Activated CD8-positive, alpha-beta memory T cell treated with anti-CD3 and anti-CD28 coated beads, Interleukin-2, amount 10 ng/mL, durations not matched to agents 7 days and 5 days (primary cell): ENCODE measurements around the gene TMOD4. TPM values are rescaled to one million over a fixed set of nuclear protein-coding genes. Genes with fewer than 3 reads are reported as not detected.
"Not testable (repeated sequence)": the region's sequence is repeated elsewhere in the genome, so short reads cannot be mapped to it uniquely, and the experiment has no call there.

Source experiments
- ATAC-seq: fragments of 150-1000 bp; cut with Tn5 transposase; one replicate; pipeline ENCODE4 v1.10.0; 2021; ENCODE audit warnings: moderate library complexity
- CTCF ChIA-PET: fragments of 350-600 bp; sonication (Branson Sonifier 250); formaldehyde crosslinking; loops from one replicate; lab custom pipeline; 2021; ENCODE audit warnings: antibody characterized with exemption; lab: Charles Lee
- DNase-seq: peaks from one replicate; pipeline ENCODE4 v3.0.0-alpha.2; 2020
- H3K27ac Mint-ChIP-seq: one replicate; pipeline ENCODE4 v1.8.0; 2021; ENCODE audit warnings: mild to moderate bottlenecking, mixed read lengths
- H3K27me3 Mint-ChIP-seq: one replicate; pipeline ENCODE4 v1.8.0; 2021; ENCODE audit warnings: mixed read lengths
- H3K36me3 Mint-ChIP-seq: one replicate; pipeline ENCODE4 v1.8.0; 2021; ENCODE audit warnings: mild to moderate bottlenecking, mixed read lengths
- H3K4me1 Mint-ChIP-seq: one replicate; pipeline ENCODE4 v1.8.0; 2021; ENCODE audit warnings: mixed read lengths
- H3K4me3 Mint-ChIP-seq: one replicate; pipeline ENCODE4 v1.8.0; 2021; ENCODE audit warnings: mild to moderate bottlenecking, moderate library complexity, mixed read lengths
- H3K9me3 Mint-ChIP-seq: one replicate; pipeline ENCODE4 v1.8.0; 2022; ENCODE audit warnings: low read depth, mixed read lengths
- total RNA-seq, 2 experiments: library from RNA; stranded (reverse); gene quantifications; one replicate each; pipeline ENCODE4 v1.2.3, GENCODE V29; 2021

TMOD4 gene
- 1 to 10 TPM; 2.9 to 3.6 TPM for total RNA-seq

GRCh38 chr1:151175863-151176262, at the start of gene TMOD4:
Gene TMOD4 (minus strand): TSS chr1:151175981. CDS start chr1:151174875, 1,106 bp downstream.
- Mint-ChIP-seq H3K9me3 (no peaks in the 10 kb centered on the region), H3K27me3 (no peaks in the 10 kb centered on the region), H3K27ac (no peak within 1 kb of the TSS), H3K4me1 (no peaks in the 10 kb centered on the region), H3K36me3 (peaks cover 32% of the 10 kb centered on the region), H3K4me3 (no peak within 1 kb of the TSS)
- CTCF ChIA-PET = interaction anchor here (1.0 to 1.7 kb wide), 3 partner anchors 9 to 76 kb away, joined by 3 to 4 read pairs (median 4); partner anchors contain the start of gene TNFAIP8L2
- ATAC-seq (peak; percentile 49), DNase-seq (no peak)

GRCh38 chr1:151222130-151222529, 46.3 kb upstream of the TMOD4 start:
- ATAC-seq (no peak), DNase-seq (no peak)
- no peak overlapping the region for H3K4me3 Mint-ChIP-seq
- H3K4me1 Mint-ChIP-seq = peaks cover 4% of the 10 kb centered on the region
- no peaks in the 10 kb centered on the region for H3K27me3 Mint-ChIP-seq
- no peaks in the 10 kb centered on the region for H3K9me3 Mint-ChIP-seq
- no peak overlapping the region for H3K27ac Mint-ChIP-seq
- CTCF ChIA-PET = interaction anchor here (0.6 kb wide), 2 partner anchors 14 to 25 kb away, joined by 3 to 4 read pairs; no protein-coding TSS in a partner anchor
- H3K36me3 Mint-ChIP-seq = peaks cover 20% of the 10 kb centered on the region

- Mint-ChIP-seq H3K9me3 (no peaks in the 10 kb centered on the region), H3K27ac (no peak overlapping the region), H3K4me3 (no peak overlapping the region), H3K4me1 (peaks cover 4% of the 10 kb centered on the region), H3K36me3 (peaks cover 18% of the 10 kb centered on the region), H3K27me3 (no peaks in the 10 kb centered on the region)
- CTCF ChIA-PET = interaction anchor here (0.6 kb wide), 1 partner anchor 25 kb away, joined by 4 read pairs; no protein-coding TSS in a partner anchor
- DNase-seq (no peak), ATAC-seq (no peak)
Measured at GRCh38 chr1:151221616-151222015, 45.8 kb upstream of the TMOD4 start.

- Mint-ChIP-seq H3K9me3 (no peaks in the 10 kb centered on the region), H3K4me3 (no peak overlapping the region), H3K27me3 (no peaks in the 10 kb centered on the region), H3K4me1 (peaks cover 34% of the 10 kb centered on the region), H3K36me3 (peaks cover 30% of the 10 kb centered on the region), H3K27ac (no peak overlapping the region)
- DNase-seq (no peak), ATAC-seq (no peak)
- CTCF ChIA-PET = no interaction called here
Measured at GRCh38 chr1:151213560-151213959, 37.8 kb upstream of the TMOD4 start.

- H3K27me3 Mint-ChIP-seq = no peaks in the 10 kb centered on the region
- no peak for DNase-seq
Measured at GRCh38 chr1:151211972-151212705, 36.4 kb upstream of the TMOD4 start.

GRCh38 chr1:151210830-151211229, 35.0 kb upstream of the TMOD4 start:
- no peak overlapping the region for H3K27ac Mint-ChIP-seq
- no peak for DNase-seq
- H3K36me3 Mint-ChIP-seq = peaks cover 39% of the 10 kb centered on the region
- H3K4me1 Mint-ChIP-seq = peaks cover 31% of the 10 kb centered on the region
- CTCF ChIA-PET = no interaction called here
- H3K4me3 Mint-ChIP-seq = no peak overlapping the region
- no peaks in the 10 kb centered on the region for H3K27me3 Mint-ChIP-seq
- H3K9me3 Mint-ChIP-seq = no peaks in the 10 kb centered on the region
- no peak for ATAC-seq

More at GRCh38 chr1:151211972-151212705, 36.4 kb upstream of the TMOD4 start:
- Mint-ChIP-seq H3K4me1 (peaks cover 33% of the 10 kb centered on the region), H3K9me3 (no peaks in the 10 kb centered on the region), H3K27ac (peak overlapping the region; percentile 16), H3K36me3 (peaks cover 34% of the 10 kb centered on the region), H3K4me3 (no peak overlapping the region)
- no peak for ATAC-seq
- CTCF ChIA-PET = interaction anchor here (0.8 to 1.9 kb wide), 2 partner anchors 40 to 112 kb away, joined by 4 to 5 read pairs; no protein-coding TSS in a partner anchor

- not testable (repeated sequence) for H3K4me3 Mint-ChIP-seq, H3K27ac Mint-ChIP-seq
- peaks cover 29% of the 10 kb centered on the region for H3K4me1 Mint-ChIP-seq
Measured at GRCh38 chr1:151205381-151205965, 29.7 kb upstream of the TMOD4 start.

GRCh38 chr1:151199873-151200581, 24.2 kb upstream of the TMOD4 start:
- peak overlapping the region; percentile 97 for H3K27ac Mint-ChIP-seq
- CTCF ChIA-PET = interaction anchor here (1.0 to 2.5 kb wide), 4 partner anchors 10 to 52 kb away, joined by 3 to 9 read pairs (median 4); partner anchors contain the start of gene VPS72
- no peaks in the 10 kb centered on the region for H3K27me3 Mint-ChIP-seq
- ATAC-seq = no peak
- H3K4me3 Mint-ChIP-seq = peak overlapping the region; percentile 91
- peaks cover 26% of the 10 kb centered on the region for H3K36me3 Mint-ChIP-seq
- DNase-seq = no peak
- H3K9me3 Mint-ChIP-seq = no peaks in the 10 kb centered on the region
- H3K4me1 Mint-ChIP-seq = peaks cover 47% of the 10 kb centered on the region

More at GRCh38 chr1:151205381-151205965, 29.7 kb upstream of the TMOD4 start:
- CTCF ChIA-PET, DNase-seq, ATAC-seq, H3K27me3 Mint-ChIP-seq, H3K9me3 Mint-ChIP-seq: not testable (repeated sequence)
- peaks cover 39% of the 10 kb centered on the region for H3K36me3 Mint-ChIP-seq

- H3K27me3 Mint-ChIP-seq = peaks cover 4% of the 10 kb centered on the region
- H3K27ac Mint-ChIP-seq = peak within 1 kb of the TSS; percentile 97
- peaks cover 43% of the 10 kb centered on the region for H3K4me1 Mint-ChIP-seq
- H3K36me3 Mint-ChIP-seq = peaks cover 24% of the 10 kb centered on the region
- ATAC-seq (peak; percentile 98), DNase-seq (peak; percentile 99)
- CTCF ChIA-PET = interaction anchor here (1.0 to 1.8 kb wide), 5 partner anchors 9 to 143 kb away, joined by 3 to 12 read pairs (median 4); partner anchors contain the start of gene VPS72
- H3K9me3 Mint-ChIP-seq = no peaks in the 10 kb centered on the region
- H3K4me3 Mint-ChIP-seq = peak within 1 kb of the TSS; percentile 91
Measured at GRCh38 chr1:151198254-151199127, 22.7 kb upstream of the TMOD4 start, which contains the start of gene PIP5K1A. Gene PIP5K1A (plus strand): TSS chr1:151198552. CDS start chr1:151198997, 445 bp downstream.

GRCh38 chr1:151197863-151198253, 22.1 kb upstream of the TMOD4 start:
- H3K4me3 Mint-ChIP-seq = peak overlapping the region; percentile 91
- peaks cover 40% of the 10 kb centered on the region for H3K4me1 Mint-ChIP-seq
- H3K36me3 Mint-ChIP-seq = peaks cover 22% of the 10 kb centered on the region
- no peaks in the 10 kb centered on the region for H3K9me3 Mint-ChIP-seq
- H3K27me3 Mint-ChIP-seq = peaks cover 4% of the 10 kb centered on the region
- peak overlapping the region; percentile 97 for H3K27ac Mint-ChIP-seq
- DNase-seq (no peak), ATAC-seq (no peak)
- CTCF ChIA-PET = interaction anchor here (1.4 to 1.8 kb wide), 3 partner anchors 8 to 140 kb away, joined by 3 to 6 read pairs (median 4); partner anchors contain the start of gene VPS72

GRCh38 chr1:151196292-151196800, 20.6 kb upstream of the TMOD4 start:
- DNase-seq (peak; percentile 73), ATAC-seq (no peak)
- Mint-ChIP-seq H3K27ac (peak overlapping the region; percentile 49), H3K36me3 (peaks cover 13% of the 10 kb centered on the region), H3K9me3 (no peaks in the 10 kb centered on the region), H3K4me3 (peak overlapping the region; percentile 20), H3K4me1 (peaks cover 31% of the 10 kb centered on the region), H3K27me3 (peaks cover 4% of the 10 kb centered on the region)
- CTCF ChIA-PET = interaction anchor here (0.6 to 1.7 kb wide), 5 partner anchors 12 to 145 kb away, joined by 3 to 10 read pairs (median 5); no protein-coding TSS in a partner anchor
